GF-D8 (cell line): Measurements from ENCODE around the gene FAM25G.
"Not testable (repeated sequence)": the region's sequence is repeated elsewhere in the genome, so short reads cannot be mapped to it uniquely, and the experiment has no call there.

Experiments
- DNase-seq: peaks from one replicate; lab custom pipeline; 2025; lab: John Stamatoyannopoulos, UW

FAM25G gene

DNA sequence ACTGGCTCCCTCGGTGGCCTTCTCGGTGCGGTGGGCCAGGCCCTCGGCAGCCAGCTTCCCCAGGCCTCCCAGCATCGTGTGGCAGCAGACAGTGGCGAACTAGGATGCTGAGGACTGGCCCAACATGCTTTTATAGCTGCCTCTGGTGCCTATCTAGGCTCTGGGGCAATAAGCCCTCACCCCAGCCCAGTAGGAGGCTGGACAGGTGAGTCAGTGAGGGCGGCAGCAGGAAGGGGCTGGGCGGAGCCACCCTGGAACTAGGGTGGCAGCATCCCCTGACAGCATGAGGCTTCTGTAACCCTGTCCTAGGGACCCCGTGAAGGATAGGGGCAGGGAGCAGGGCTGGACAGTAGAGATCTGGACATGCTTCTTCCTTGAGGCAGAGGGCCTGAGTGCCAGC lies at the start of gene FAM25G:
TSS of gene FAM25G (minus strand) at position 101 of the 400 bp plus-strand sequence. CDS start at position 75, 26 bp downstream.
- DNase-seq = not testable (repeated sequence)

- not testable (repeated sequence) for DNase-seq
These were observed 44.9 kb upstream of the FAM25G start for GRCh38 chr10:47536430-47536829.

- not testable (repeated sequence) for DNase-seq
These were observed 32.0 kb upstream of the FAM25G start, which contains the start of gene AGAP9 for GRCh38 chr10:47523475-47523874. Gene AGAP9, minus strand, starts transcription at chr10:47523638. Its CDS starts 112 bp downstream, at chr10:47523526.

DNA sequence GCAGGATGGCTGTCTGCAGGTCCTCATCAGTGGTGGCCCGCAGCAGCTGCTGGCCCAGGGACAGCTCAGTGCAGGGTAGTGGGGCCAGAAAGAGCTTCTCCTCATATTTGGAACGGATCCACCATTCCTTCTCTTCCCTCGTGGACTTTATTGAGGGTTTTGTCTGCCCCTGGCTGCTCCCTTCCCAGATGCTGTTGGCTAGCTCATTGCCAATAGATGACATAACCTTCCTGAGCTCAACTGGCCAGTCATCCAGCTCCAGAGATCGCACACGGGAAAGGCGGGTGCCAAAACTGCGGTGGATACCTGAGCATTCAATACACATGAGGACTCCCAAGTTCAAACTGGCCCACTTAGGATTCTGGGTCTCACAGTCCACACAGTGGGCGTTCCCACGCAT lies 10.8 kb upstream of the FAM25G start:
- DNase-seq = not testable (repeated sequence)

- not testable (repeated sequence) for DNase-seq
These were observed 2.7 kb upstream of the FAM25G start for GRCh38 chr10:47494226-47494625.

- DNase-seq = not testable (repeated sequence)
These were observed 1.9 kb downstream of the FAM25G start for GRCh38 chr10:47489630-47490029.

- not testable (repeated sequence) for DNase-seq
These were observed 5.6 kb downstream of the FAM25G start for GRCh38 chr10:47485943-47486342.

- not testable (repeated sequence) for DNase-seq
These were observed 6.7 kb downstream of the FAM25G start for GRCh38 chr10:47484786-47485185.

GRCh38 chr10:47483923-47484322 lies 7.6 kb downstream of the FAM25G start, which contains the start of gene ANXA8:
Gene ANXA8, minus strand, starts transcription at chr10:47484115. Its CDS starts 182 bp downstream, at chr10:47483933.
- DNase-seq = not testable (repeated sequence)

GRCh38 chr10:47482367-47482766 lies 9.1 kb downstream of the FAM25G start:
- DNase-seq = not testable (repeated sequence)

DNA sequence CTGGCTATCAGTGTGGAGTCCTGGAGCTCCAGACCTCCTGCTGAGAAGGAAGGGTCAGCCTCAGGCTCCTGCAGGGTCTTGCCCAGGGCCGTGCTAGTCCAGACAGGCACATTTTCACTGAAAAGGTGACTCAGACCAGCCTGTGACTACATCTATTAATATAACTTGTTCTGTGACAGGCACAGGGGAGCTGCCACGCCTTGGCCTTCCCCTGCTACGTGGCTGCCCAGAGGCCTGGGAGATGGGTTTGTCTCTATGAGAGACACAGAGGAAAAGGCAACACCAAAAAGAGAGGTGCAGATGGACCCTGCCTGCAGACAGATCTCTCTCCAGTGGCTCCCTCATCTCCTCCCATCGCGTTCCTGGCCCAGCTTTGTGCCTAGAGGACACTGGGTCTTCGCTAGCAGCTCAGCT lies 9.7 kb downstream of the FAM25G start:
- not testable (repeated sequence) for DNase-seq

DNA sequence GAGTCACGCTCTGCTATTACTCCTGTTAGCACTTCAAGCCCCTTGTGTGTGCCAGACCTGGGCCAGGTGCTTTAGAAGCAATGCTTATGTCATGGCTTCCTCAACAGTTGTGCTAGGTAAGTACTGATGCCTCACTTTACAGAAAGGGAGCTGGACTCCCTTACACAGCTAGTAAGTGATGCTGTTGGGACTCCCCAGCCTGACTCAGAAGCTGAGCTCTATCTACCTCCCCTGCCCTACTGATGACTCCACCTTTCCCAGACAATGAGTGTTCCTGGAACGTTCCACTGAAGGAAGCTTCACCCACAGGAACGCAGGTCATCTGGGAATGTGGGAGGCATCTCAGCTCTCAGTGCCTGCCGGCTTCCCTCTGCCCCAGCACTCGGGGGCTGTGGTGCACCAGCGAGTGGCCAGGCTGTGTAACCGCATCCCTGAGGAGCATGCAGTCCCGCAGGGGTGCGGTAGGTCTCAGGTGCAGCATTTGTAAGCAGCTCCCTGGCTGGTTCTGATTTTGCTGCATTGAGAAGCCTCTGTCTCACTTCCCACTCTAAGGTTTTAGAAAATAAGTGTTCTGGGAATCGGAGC lies 10.2 kb downstream of the FAM25G start:
- not testable (repeated sequence) for DNase-seq

DNA sequence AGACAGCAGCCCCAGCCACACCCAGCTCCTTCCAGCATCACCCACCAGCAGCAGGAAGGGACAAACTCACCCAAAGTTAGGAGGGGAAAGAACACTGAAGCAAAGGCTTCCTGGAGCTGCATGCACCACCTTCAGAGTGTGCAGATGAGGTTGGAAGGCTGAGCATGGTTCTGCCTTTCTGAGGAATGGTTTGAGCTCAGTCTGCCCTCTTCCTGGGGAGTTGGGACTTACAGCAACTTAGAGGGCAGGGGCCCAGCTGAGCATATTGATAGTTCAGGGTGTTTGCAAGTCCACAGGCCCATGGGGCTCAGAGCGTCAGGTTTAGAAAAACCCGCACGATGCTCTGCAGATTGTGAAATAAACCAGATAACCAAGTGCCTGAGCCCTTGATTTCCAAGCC lies 11.4 kb downstream of the FAM25G start:
- not testable (repeated sequence) for DNase-seq

GRCh38 chr10:47478114-47478513 lies 13.4 kb downstream of the FAM25G start:
- DNase-seq = not testable (repeated sequence)

GRCh38 chr10:47477078-47477477 lies 14.4 kb downstream of the FAM25G start:
- not testable (repeated sequence) for DNase-seq

- not testable (repeated sequence) for DNase-seq
These were observed 16.4 kb downstream of the FAM25G start for GRCh38 chr10:47475101-47475500.

DNA sequence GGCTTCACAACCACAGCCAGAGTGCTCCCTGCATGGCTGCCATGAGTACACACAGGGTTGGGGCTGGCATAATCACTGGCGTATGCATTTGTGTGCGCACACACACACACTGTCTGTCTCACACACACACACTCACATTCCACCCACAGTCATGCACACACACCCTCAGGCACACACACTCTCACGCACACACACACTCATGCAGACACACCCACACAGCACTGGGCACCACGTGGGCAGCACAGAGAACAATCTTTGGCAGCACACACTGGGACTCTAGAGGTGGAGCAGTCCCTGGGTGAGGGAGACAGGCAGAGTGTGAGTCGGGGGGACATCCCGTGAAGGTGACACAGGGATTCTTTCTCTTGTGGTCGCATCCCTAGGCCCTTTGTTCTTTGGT lies 18.0 kb downstream of the FAM25G start:
- DNase-seq = not testable (repeated sequence)

GRCh38 chr10:47472647-47473046 lies 18.9 kb downstream of the FAM25G start:
- DNase-seq = not testable (repeated sequence)

DNA sequence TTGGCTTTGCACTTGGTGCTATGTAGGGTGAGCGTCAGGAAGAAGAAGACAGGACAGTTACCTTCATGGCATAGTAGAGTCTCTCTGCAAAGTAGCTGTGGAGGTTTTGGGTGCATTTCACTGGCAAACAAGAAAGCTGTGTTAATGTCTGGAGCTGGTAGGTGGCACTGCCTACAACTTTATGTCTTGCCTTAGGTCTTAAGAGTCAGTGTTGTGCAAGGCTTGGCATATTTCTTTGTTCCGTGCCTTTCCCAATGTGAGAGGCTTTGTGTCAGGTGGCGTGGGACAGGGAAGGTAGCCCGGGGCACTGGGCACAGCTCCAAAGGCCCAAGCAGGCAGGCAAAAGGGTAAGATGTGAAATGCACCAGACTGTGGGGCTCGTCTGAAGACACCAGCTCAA lies 19.4 kb downstream of the FAM25G start:
- DNase-seq = not testable (repeated sequence)

DNA sequence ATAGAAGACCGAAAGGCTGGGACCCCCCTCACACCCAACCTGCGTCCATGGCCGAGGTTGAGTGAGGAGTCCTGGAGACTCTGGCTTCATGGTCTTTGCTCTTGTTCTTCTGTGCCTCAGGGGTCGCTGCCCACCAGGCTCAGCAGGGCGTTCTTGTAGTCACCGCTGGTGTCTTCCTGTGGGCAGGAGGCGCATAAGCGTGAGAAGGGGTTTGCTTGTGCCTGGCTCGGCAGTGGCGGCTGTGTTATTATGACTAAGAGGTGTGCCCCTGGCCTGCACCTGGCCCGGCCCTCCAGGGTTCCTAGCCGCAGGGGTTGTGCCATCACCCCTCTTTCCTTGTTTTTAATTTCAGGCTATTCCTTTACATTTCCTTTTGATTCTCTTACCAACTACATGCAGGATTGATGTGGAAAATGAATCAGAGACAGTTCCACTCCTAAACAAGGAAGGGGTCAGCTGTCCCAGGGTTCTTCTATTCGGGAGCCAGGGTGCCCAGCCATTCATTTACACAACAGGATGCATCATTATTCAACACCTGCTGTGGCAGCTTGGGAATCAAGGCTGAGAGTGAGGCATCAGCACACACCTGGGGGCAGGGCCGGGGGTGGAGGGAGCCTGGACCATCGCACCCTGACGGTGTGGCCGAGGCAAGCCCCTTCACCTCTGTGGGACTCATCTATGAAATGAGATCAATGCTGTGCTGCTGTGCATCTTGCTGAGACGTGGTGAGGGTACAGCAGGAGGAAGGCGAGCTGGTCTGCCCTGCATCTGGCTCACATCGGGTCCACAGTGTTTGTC lies 22.6 kb downstream of the FAM25G start:
- not testable (repeated sequence) for DNase-seq

- not testable (repeated sequence) for DNase-seq
These were observed 23.5 kb downstream of the FAM25G start for GRCh38 chr10:47467957-47468356.

GRCh38 chr10:47467458-47467857 lies 24.0 kb downstream of the FAM25G start:
- not testable (repeated sequence) for DNase-seq
